A549 (cell line): ENCODE results near the gene VENTX. TPM values are rescaled to one million over a fixed set of nuclear protein-coding genes. Genes with fewer than 3 reads are reported as not detected.

Experiments
- ATAC-seq, 2 experiments: fragments of 200-7000 bp in 1 of 2; fragments of >200 bp in 1 of 2; cut with Nextera tagmentation in 1 of 2; cut with Tn5 transposase in 1 of 2; 3 replicates each; pipeline versions ENCODE4 v1.8.0 to v1.9.1; 2018 to 2020; ENCODE audit warnings: mild to moderate bottlenecking in 1 of 2, moderate library complexity in 1 of 2
- CTCF ChIA-PET: fragments of 300-600 bp; sonication (Branson Sonifier 250); formaldehyde crosslinking; extraction: SDS; loops from one replicate; lab custom pipeline; 2021; ENCODE audit warnings: antibody characterized with exemption, inconsistent platforms; lab: Yijun Ruan, JAX
- POLR2A ChIA-PET: fragments of 350-600 bp; formaldehyde crosslinking; extraction: SDS; loops from one replicate; lab custom pipeline; 2021; ENCODE audit warnings: antibody characterized with exemption, inconsistent platforms; lab: Yijun Ruan, JAX
- DNase-seq, 2 experiments: peaks; one replicate each; pipeline versions ENCODE4 v3.0.0 to v3.0.0-alpha.2; 2011 to 2016; ENCODE audit warnings: low read depth in 1 of 2, low spot score in 1 of 2
- FAIRE-seq: peaks from 2 replicates; lab custom pipeline; 2011; peaks lifted over from hg19 to GRCh38; lab: Jason Lieb, UNC
- H3K27ac ChIP-seq, 2 experiments: fragments of >200 bp; sonication (Bioruptor Twin); formaldehyde crosslinking; 3 replicates each; pipeline ENCODE4 v1.5.1; 2016 to 2017
- H3K4me1 ChIP-seq: fragments of >200 bp; sonication (Bioruptor Twin); formaldehyde crosslinking; 3 replicates; pipeline ENCODE4 v1.6.1; 2016
- H3K4me2 ChIP-seq: fragments of >200 bp; sonication (Bioruptor Twin); formaldehyde crosslinking; 3 replicates; pipeline ENCODE4 v1.6.1; 2016
- H3K4me3 ChIP-seq: fragments of >200 bp; sonication (Bioruptor Twin); formaldehyde crosslinking; 3 replicates; pipeline ENCODE4 v1.5.1; 2016
- H3K9me3 ChIP-seq: fragments of >200 bp; sonication (Bioruptor Twin); formaldehyde crosslinking; 3 replicates; pipeline ENCODE4 v1.6.1; 2016
- CTCF ChIP-seq: fragments of >200 bp; sonication (Bioruptor Twin); formaldehyde crosslinking; IDR thresholded peaks from 3 replicates; pipeline ENCODE4 v1.5.1; 2016
- EHF ChIP-seq: fragments of 250-450 bp; sonication (Bioruptor Pico); IDR thresholded peaks from 2 replicates; pipeline ENCODE4 v1.5.0; 2020; ENCODE audit warnings: mild to moderate bottlenecking
- EP300 ChIP-seq, 2 experiments: fragments of >200 bp; sonication (Bioruptor Twin); formaldehyde crosslinking; IDR thresholded peaks; 2 replicates in 1 of 2; 3 replicates in 1 of 2; pipeline ENCODE4 v1.6.1; 2016 to 2017
- ESRRA ChIP-seq: fragments of 150-350 bp; IDR thresholded peaks from 2 replicates; pipeline ENCODE4 v1.6.1; 2014; ENCODE audit warnings: mild to moderate bottlenecking, low read length, borderline replicate concordance
- FOSL2 ChIP-seq, 2 experiments: fragments of 450-650 bp in 1 of 2; fragments of >200 bp in 1 of 2; sonication (Bioruptor Twin) in 1 of 2; formaldehyde crosslinking; IDR thresholded peaks; 2 replicates each; pipeline versions ENCODE4 v1.5.0 to v1.6.1; 2016 to 2020; ENCODE audit warnings: mild to moderate bottlenecking in 1 of 2, moderate library complexity in 1 of 2
- FOXS1 ChIP-seq: fragments of 250-450 bp; sonication (Bioruptor Pico); IDR thresholded peaks from 2 replicates; pipeline ENCODE4 v1.5.0; 2020; ENCODE audit warnings: mild to moderate bottlenecking, moderate library complexity
- HEYL ChIP-seq: fragments of 250-450 bp; sonication (Bioruptor Pico); IDR thresholded peaks from 2 replicates; pipeline ENCODE4 v1.8.0; 2021; ENCODE audit warnings: mild to moderate bottlenecking, moderate library complexity
- HOXA7 ChIP-seq: fragments of 250-450 bp; sonication (Bioruptor Pico); IDR thresholded peaks from 2 replicates; pipeline ENCODE4 v1.5.0; 2020; ENCODE audit warnings: mild to moderate bottlenecking, moderate library complexity
- HOXB13 ChIP-seq: fragments of 250-450 bp; sonication (Bioruptor Pico); IDR thresholded peaks from 2 replicates; pipeline ENCODE4 v1.5.0; 2020; ENCODE audit warnings: low read depth, mild to moderate bottlenecking, moderate library complexity
- JUN ChIP-seq, 2 experiments: fragments of >200 bp; sonication (Bioruptor Twin); formaldehyde crosslinking; IDR thresholded peaks; 2 replicates in 1 of 2; 3 replicates in 1 of 2; pipeline ENCODE4 v1.6.1; 2016 to 2017
- KDM1A ChIP-seq: fragments of 200-600 bp; sonication (generic); IDR thresholded peaks from 2 replicates; pipeline ENCODE4 v1.6.1; 2016; ENCODE audit warnings: low read depth, mild to moderate bottlenecking
- MYC ChIP-seq: IDR thresholded peaks from 2 replicates; pipeline ENCODE4 v1.6.1; 2012; ENCODE audit warnings: mild to moderate bottlenecking, inconsistent platforms, low read length, improper control_type of control experiment, borderline replicate concordance
- NFE2L2 ChIP-seq: fragments of 150-350 bp; conservative IDR thresholded peaks from 2 replicates; pipeline ENCODE4 v1.6.1; 2014; ENCODE audit warnings: low read length
- NPAS2 ChIP-seq: fragments of 250-450 bp; sonication (Bioruptor Pico); IDR thresholded peaks from 2 replicates; pipeline ENCODE4 v1.8.0; 2022; ENCODE audit warnings: mild to moderate bottlenecking, moderate library complexity, borderline replicate concordance
- PHF8 ChIP-seq: fragments of 200-600 bp; sonication (generic); IDR thresholded peaks from 2 replicates; pipeline ENCODE4 v1.6.1; 2016; ENCODE audit warnings: low read depth, mild to moderate bottlenecking, antibody characterized with exemption, moderate library complexity, borderline replicate concordance
- POLR2A ChIP-seq: IDR thresholded peaks from 2 replicates; pipeline ENCODE4 v1.6.1; 2012; ENCODE audit warnings: mild to moderate bottlenecking, low read length
- RAD21 ChIP-seq, 2 experiments: fragments of >200 bp in 1 of 2; sonication (Bioruptor Twin) in 1 of 2; formaldehyde crosslinking in 1 of 2; IDR thresholded peaks in 1 of 2; conservative IDR thresholded peaks in 1 of 2; 2 replicates in 1 of 2; 3 replicates in 1 of 2; pipeline ENCODE4 v1.6.1; 2012 to 2018; ENCODE audit warnings: inconsistent platforms in 1 of 2
- RCOR1 ChIP-seq: fragments of 150-350 bp; IDR thresholded peaks from 2 replicates; pipeline ENCODE4 v1.6.1; 2014; ENCODE audit warnings: antibody characterized with exemption, low read length, low read depth
- RFX5 ChIP-seq: fragments of 450-650 bp; IDR thresholded peaks from 2 replicates; pipeline ENCODE4 v1.7.1; 2014; ENCODE audit warnings: antibody characterized with exemption, mild to moderate bottlenecking, moderate library complexity
- RNF2 ChIP-seq: fragments of 200-600 bp; sonication (generic); IDR thresholded peaks from 2 replicates; pipeline ENCODE4 v1.6.1; 2016; ENCODE audit warnings: low read depth, mild to moderate bottlenecking, antibody characterized with exemption, moderate library complexity, borderline replicate concordance
- SMC3 ChIP-seq: fragments of >200 bp; sonication (Bioruptor Twin); formaldehyde crosslinking; IDR thresholded peaks from 3 replicates; pipeline ENCODE4 v1.6.1; 2018; ENCODE audit warnings: inconsistent platforms
- SREBF2 ChIP-seq: fragments of 450-650 bp; IDR thresholded peaks from 2 replicates; pipeline ENCODE4 v1.6.1; 2014; ENCODE audit warnings: mild to moderate bottlenecking, moderate library complexity
- ZC3H11A ChIP-seq: fragments of 450-650 bp; IDR thresholded peaks from 2 replicates; pipeline ENCODE4 v1.6.1; 2014; ENCODE audit warnings: antibody characterized with exemption, mild to moderate bottlenecking
- ZFP36 ChIP-seq: fragments of 450-650 bp; IDR thresholded peaks from 2 replicates; pipeline ENCODE4 v1.6.1; 2014; ENCODE audit warnings: borderline replicate concordance; ENCODE audit not compliant: partially characterized antibody
- ZSCAN20 ChIP-seq: fragments of 250-450 bp; sonication (Bioruptor Pico); IDR thresholded peaks from 2 replicates; pipeline ENCODE4 v1.8.0; 2022; ENCODE audit warnings: mild to moderate bottlenecking, moderate library complexity
- WGBS: methylation state at CpG from one replicate; pipeline ENCODE4 v1.1.6; 2017; ENCODE audit errors: missing lambda C conversion rate; 5-methylcytosine and 5-hydroxymethylcytosine counted together
- polyA plus RNA-seq, 4 experiments: library from polyadenylated mRNA; depleted of rRNA in 3 of 4; stranded (reverse); fragments of >200 nt; fragmentation: RNase III in 1 of 4; extraction: RNeasy Plus Mini Kit Qiagen cat#74134 plus additional on column Dnase treatment in 1 of 4; gene quantifications; 2 replicates in 3 of 4; 3 replicates in 1 of 4; pipeline ENCODE4 v1.2.3, GENCODE V29; 2011 to 2017
- TF ChIP-seq, protein P1 (sequence below): fragments of 250-450 bp; sonication (Bioruptor Pico); IDR thresholded peaks from 2 replicates; pipeline ENCODE4 v1.5.0; 2020; ENCODE audit warnings: low read depth, mild to moderate bottlenecking, moderate library complexity
- TF ChIP-seq, protein P2 (sequence below): IDR thresholded peaks from 2 replicates; pipeline ENCODE4 v1.6.1; 2012; ENCODE audit warnings: low read depth, borderline replicate concordance
- TF ChIP-seq, protein P3 (sequence below): fragments of >200 bp; sonication (Bioruptor Twin); formaldehyde crosslinking; IDR thresholded peaks from 3 replicates; pipeline ENCODE4 v1.6.1; 2016
- TF ChIP-seq, protein P4 (sequence below): IDR thresholded peaks from 2 replicates; pipeline ENCODE4 v1.6.1; 2012
- TF ChIP-seq, protein P5 (sequence below): fragments of >200 bp; sonication (Bioruptor Twin); formaldehyde crosslinking; IDR thresholded peaks from 2 replicates; pipeline ENCODE4 v1.6.1; 2016

Gene VENTX
- polyA plus RNA-seq, 2 of the 4 experiments (the other 2 are of a cell fraction), result not detected

DNA sequence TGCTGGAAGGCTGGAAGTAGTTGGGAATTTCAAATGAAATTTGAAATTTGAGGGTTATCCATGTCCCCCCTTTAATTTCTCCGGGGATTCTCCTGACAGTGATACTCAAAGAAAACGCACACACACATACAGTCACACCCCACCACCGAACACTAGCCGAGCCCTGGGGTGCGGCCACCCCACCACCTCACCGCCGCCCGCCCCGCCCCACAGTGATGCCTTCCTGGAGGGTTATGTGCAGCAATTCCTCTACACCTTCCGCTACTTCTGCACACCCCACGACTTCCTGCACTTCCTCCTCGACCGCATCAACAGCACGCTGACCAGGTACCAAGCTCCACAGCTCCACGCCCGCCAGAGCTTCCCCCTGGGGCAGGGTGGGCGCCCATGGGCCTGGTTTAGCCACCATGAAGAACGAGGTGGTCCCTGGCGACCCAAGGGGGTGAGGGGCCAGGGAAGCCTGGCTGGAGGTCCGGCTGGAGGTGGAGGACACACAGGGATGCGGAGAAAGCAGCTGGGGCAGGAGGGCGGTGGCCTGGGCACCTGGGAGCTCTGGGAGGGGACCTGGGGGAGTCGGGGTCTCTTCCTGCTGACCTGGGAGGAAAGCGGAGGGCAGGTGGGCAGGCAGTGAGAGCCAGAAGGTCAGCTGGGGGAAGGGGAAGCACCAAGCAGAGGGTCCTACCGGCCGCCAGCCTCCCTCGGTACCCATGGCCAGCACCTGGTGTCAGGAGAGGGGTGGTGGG is 27.1 kb upstream of the VENTX start:
- CTCF ChIA-PET, result interaction anchor here (1.3 kb wide), 1 partner anchor 67 kb away, joined by 4 read pairs; no protein-coding TSS in a partner anchor
- no peak for TF ChIP-seq ZFP36
- no peak for TF ChIP-seq POLR2A
- no peak for TF ChIP-seq RCOR1
- TF ChIP-seq FOSL2 (IDR thresholded peaks at IDR 0.05), result no peak
- no peak for TF ChIP-seq FOSL2 (CRISPR knock-in tag; IDR thresholded peaks at IDR 0.05)
- no peak for TF ChIP-seq CTCF
- TF ChIP-seq, protein P1, sequence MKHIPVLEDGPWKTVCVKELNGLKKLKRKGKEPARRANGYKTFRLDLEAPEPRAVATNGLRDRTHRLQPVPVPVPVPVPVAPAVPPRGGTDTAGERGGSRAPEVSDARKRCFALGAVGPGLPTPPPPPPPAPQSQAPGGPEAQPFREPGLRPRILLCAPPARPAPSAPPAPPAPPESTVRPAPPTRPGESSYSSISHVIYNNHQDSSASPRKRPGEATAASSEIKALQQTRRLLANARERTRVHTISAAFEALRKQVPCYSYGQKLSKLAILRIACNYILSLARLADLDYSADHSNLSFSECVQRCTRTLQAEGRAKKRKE (CRISPR knock-in tag), result no peak
- no peak for TF ChIP-seq EP300 (IDR thresholded peaks at IDR 0.05)
- no peak for TF ChIP-seq HOXB13
- TF ChIP-seq NPAS2 (CRISPR knock-in tag), result no peak
- TF ChIP-seq, protein P2, sequence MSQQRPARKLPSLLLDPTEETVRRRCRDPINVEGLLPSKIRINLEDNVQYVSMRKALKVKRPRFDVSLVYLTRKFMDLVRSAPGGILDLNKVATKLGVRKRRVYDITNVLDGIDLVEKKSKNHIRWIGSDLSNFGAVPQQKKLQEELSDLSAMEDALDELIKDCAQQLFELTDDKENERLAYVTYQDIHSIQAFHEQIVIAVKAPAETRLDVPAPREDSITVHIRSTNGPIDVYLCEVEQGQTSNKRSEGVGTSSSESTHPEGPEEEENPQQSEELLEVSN, result no peak
- no peak for TF ChIP-seq ZC3H11A
- TF ChIP-seq PHF8, result no peak
- TF ChIP-seq, protein P3, sequence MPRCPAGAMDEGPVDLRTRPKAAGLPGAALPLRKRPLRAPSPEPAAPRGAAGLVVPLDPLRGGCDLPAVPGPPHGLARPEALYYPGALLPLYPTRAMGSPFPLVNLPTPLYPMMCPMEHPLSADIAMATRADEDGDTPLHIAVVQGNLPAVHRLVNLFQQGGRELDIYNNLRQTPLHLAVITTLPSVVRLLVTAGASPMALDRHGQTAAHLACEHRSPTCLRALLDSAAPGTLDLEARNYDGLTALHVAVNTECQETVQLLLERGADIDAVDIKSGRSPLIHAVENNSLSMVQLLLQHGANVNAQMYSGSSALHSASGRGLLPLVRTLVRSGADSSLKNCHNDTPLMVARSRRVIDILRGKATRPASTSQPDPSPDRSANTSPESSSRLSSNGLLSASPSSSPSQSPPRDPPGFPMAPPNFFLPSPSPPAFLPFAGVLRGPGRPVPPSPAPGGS, result no peak
- TF ChIP-seq NFE2L2, result no peak
- no peak for TF ChIP-seq ZSCAN20 (CRISPR knock-in tag)
- no peak for TF ChIP-seq SREBF2
- no peak for TF ChIP-seq HEYL (CRISPR knock-in tag)
- TF ChIP-seq KDM1A, result no peak
- TF ChIP-seq SMC3, result no peak
- no peak for TF ChIP-seq EHF (CRISPR knock-in tag)
- POLR2A ChIA-PET, result no interaction called here
- DNase-seq (no peak), FAIRE-seq (no peak), ATAC-seq (no peak)
- Histone ChIP-seq H3K4me2 (no peak overlapping the region), H3K27ac (no peak overlapping the region), H3K4me1 (no peaks in the 10 kb centered on the region), H3K9me3 (no peaks in the 10 kb centered on the region), H3K4me3 (no peak overlapping the region)
- WGBS, result 57% methylated on average over 21 of the region's 27 CpGs

GRCh38 chr10:133211141-133211830 is 26.4 kb upstream of the VENTX start:
- no peak overlapping the region for H3K4me2 ChIP-seq
- ATAC-seq (peak; percentile 20 to 39; a peak in 3 of 6 replicates), DNase-seq (no peak), FAIRE-seq (no peak)
- no peak overlapping the region for H3K27ac ChIP-seq
- TF ChIP-seq FOXS1 (no peak), RAD21 (conservative IDR thresholded peaks at IDR 0.05 in 1 of 2, IDR thresholded peaks at IDR 0.05 in 1 of 2) (no peak), RNF2 (no peak), JUN (IDR thresholded peaks at IDR 0.05) (no peak), MYC (no peak), SREBF2 (no peak), ZSCAN20 (CRISPR knock-in tag) (no peak), RFX5 (no peak), HOXA7 (CRISPR knock-in tag) (no peak), ESRRA (no peak), SMC3 (no peak)
- TF ChIP-seq, protein P4, sequence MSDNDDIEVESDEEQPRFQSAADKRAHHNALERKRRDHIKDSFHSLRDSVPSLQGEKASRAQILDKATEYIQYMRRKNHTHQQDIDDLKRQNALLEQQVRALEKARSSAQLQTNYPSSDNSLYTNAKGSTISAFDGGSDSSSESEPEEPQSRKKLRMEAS, result no peak
- TF ChIP-seq, protein P5, sequence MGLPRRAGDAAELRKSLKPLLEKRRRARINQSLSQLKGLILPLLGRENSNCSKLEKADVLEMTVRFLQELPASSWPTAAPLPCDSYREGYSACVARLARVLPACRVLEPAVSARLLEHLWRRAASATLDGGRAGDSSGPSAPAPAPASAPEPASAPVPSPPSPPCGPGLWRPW, result no peak
- TF ChIP-seq, protein P1 (CRISPR knock-in tag), result no peak
- H3K9me3 ChIP-seq, result no peaks in the 10 kb centered on the region
- POLR2A ChIA-PET, result no interaction called here
- no peaks in the 10 kb centered on the region for H3K4me1 ChIP-seq
- 17% methylated on average over 13 of the region's 25 CpGs for WGBS
- H3K4me3 ChIP-seq, result no peak overlapping the region
- CTCF ChIA-PET, result interaction anchor here (1.3 kb wide), 1 partner anchor 68 kb away, joined by 4 read pairs; no protein-coding TSS in a partner anchor
